Keratinocyte (primary cell): ENCODE measurements around the gene TNS4.

Experiments used
- CTCF ChIP-seq, 3 experiments: IDR thresholded peaks in 1 of 3; conservative IDR thresholded peaks in 1 of 3; optimal IDR thresholded peaks in 1 of 3; 2 replicates in 2 of 3; 3 replicates in 1 of 3; pipeline versions ENCODE3 to v1.5.1; 2011; ENCODE audit warnings: low read length in 3 of 3, mild to moderate bottlenecking in 3 of 3, moderate library complexity in 2 of 3, control low read depth in 1 of 3, inconsistent platforms in 1 of 3; ENCODE audit not compliant: insufficient read depth in 2 of 3; ENCODE audit errors: extremely low read depth in 1 of 3
- EZH2 ChIP-seq: IDR thresholded peaks from one replicate; pipeline ENCODE4 v1.6.1; 2012; ENCODE audit warnings: inconsistent platforms, mild to moderate bottlenecking, low read length, moderate library complexity

- no peak for TF ChIP-seq CTCF (optimal IDR thresholded peaks at IDR 0.05 in 1 of 3, IDR thresholded peaks at IDR 0.05 in 1 of 3, conservative IDR thresholded peaks at IDR 0.05 in 1 of 3; ENCODE audit: extremely low read depth in 1 of 3, insufficient read depth in 2 of 3, low read length in 3 of 3)
- TF ChIP-seq EZH2, result no peak
These were observed 15.9 kb upstream of the TNS4 start for GRCh38 chr17:40517286-40517662.
